Epithelial cell of proximal tubule (primary cell): Measurements from ENCODE around the gene MEX3C. TPM values are rescaled to one million over a fixed set of nuclear protein-coding genes. Genes with fewer than 3 reads are reported as not detected.

Experiments
- DNase-seq: peaks from one replicate; pipeline ENCODE4 v3.0.0-alpha.2; 2011; ENCODE audit warnings: low read depth
- H3K4me3 ChIP-seq: 2 replicates; pipeline ENCODE4 v1.5.1; 2011; ENCODE audit warnings: low read depth, mild to moderate bottlenecking, low read length
- CTCF ChIP-seq: conservative IDR thresholded peaks from 2 replicates; pipeline ENCODE4 v1.5.1; 2012; ENCODE audit warnings: low read depth, mild to moderate bottlenecking, low read length
- total RNA-seq: library from RNA; depleted of rRNA; stranded (reverse); fragments of >200 nt; gene quantifications from 2 replicates; pipeline ENCODE4 v1.2.3, GENCODE V29; 2015

MEX3C gene
- total RNA-seq, 1 donor from 2014 or later: 52.4 TPM

GRCh38 chr18:51196118-51196810, 1.2 kb downstream of the MEX3C start:
- DNase-seq: no peak
- no peak for TF ChIP-seq CTCF
- peak overlapping the region; percentile 91 for H3K4me3 ChIP-seq

GRCh38 chr18:51195451-51196117, 1.9 kb downstream of the MEX3C start:
- peak overlapping the region; percentile 91 for H3K4me3 ChIP-seq
- TF ChIP-seq CTCF: no peak
- DNase-seq: no peak

GRCh38 chr18:51195086-51195450, 2.4 kb downstream of the MEX3C start:
- TF ChIP-seq CTCF: no peak
- H3K4me3 ChIP-seq: peak overlapping the region; percentile 91
- DNase-seq: no peak

- peak overlapping the region; percentile 91 for H3K4me3 ChIP-seq
- no peak for TF ChIP-seq CTCF
- DNase-seq: no peak
Measured at GRCh38 chr18:51194604-51195003, 2.9 kb downstream of the MEX3C start.

- peak overlapping the region; percentile 91 for H3K4me3 ChIP-seq
- no peak for TF ChIP-seq CTCF
- DNase-seq: no peak
Measured at GRCh38 chr18:51193621-51194287, 3.7 kb downstream of the MEX3C start.

- no peak overlapping the region for H3K4me3 ChIP-seq
- no peak for DNase-seq
- TF ChIP-seq CTCF: no peak
Measured at GRCh38 chr18:51192696-51193095, 4.8 kb downstream of the MEX3C start.
